GM13976 (cell line): ENCODE measurements around the gene CTIF.

Experiments
- DNase-seq: peaks from one replicate; pipeline ENCODE4 v3.0.0; 2012; ENCODE audit warnings: low spot score
- in situ Hi-C: fragments of 300-500 bp; cut with MboI; formaldehyde crosslinking; loops from one replicate; pipeline ENCODE4 v1.12.0; 2022; ENCODE audit warnings: low sequenced_read_pairs, mixed read lengths, inconsistent platforms; ENCODE audit not compliant: unreplicated experiment
- TF ChIP-seq, protein P1 (sequence below): IDR thresholded peaks from 2 replicates; pipeline ENCODE4 v1.5.1; 2012; ENCODE audit warnings: borderline replicate concordance, mild to moderate bottlenecking; ENCODE audit not compliant: insufficient read depth; ENCODE audit errors: extremely low read depth, missing control alignments, control extremely low read depth

CTIF gene

DNA sequence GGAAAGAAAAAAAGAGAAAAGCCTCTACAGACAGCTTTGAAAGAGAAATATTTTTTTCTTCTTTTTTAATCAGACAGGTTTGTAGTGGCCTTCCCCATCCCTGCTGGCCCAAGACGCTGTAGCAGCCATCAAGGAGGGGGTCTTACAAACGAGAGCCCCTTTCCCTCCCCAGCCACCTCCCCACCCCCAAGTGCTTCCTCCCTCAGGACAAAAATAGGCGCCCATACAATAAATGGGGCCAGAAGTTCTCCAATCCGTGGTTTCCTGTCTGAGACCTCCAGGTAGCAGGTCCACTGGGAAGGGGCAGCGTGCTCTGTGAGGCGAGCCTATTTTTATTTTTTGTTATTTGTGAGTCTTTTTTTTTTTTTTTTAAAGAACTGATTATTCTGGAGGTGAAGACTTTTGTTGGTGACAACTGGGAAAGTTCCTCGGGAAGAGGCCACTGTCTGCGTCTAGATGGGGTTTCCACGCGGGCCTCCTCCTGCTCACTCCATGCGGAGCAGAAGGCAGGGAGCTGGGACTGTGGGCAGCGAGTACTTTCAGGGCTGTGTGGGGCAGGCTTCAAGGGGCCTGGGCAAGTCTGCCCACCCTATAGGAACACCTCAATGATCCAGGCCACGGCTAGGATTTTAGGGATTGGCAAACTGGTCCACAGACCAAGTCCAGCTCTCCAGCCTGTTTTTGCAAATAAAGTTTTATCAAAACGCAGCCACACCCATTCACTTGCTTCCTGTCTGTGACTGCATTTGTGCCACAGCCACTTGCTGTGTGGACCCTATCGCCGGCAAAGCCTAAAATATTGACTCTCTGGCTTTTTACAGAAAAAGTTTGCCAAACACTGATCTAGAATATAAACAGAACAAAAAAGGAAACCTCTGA, 139.6 kb downstream of the CTIF start:
- TF ChIP-seq, protein P1, sequence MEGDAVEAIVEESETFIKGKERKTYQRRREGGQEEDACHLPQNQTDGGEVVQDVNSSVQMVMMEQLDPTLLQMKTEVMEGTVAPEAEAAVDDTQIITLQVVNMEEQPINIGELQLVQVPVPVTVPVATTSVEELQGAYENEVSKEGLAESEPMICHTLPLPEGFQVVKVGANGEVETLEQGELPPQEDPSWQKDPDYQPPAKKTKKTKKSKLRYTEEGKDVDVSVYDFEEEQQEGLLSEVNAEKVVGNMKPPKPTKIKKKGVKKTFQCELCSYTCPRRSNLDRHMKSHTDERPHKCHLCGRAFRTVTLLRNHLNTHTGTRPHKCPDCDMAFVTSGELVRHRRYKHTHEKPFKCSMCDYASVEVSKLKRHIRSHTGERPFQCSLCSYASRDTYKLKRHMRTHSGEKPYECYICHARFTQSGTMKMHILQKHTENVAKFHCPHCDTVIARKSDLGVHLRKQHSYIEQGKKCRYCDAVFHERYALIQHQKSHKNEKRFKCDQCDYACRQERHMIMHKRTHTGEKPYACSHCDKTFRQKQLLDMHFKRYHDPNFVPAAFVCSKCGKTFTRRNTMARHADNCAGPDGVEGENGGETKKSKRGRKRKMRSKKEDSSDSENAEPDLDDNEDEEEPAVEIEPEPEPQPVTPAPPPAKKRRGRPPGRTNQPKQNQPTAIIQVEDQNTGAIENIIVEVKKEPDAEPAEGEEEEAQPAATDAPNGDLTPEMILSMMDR, result no peak
- no peak for DNase-seq
- in situ Hi-C loops, result loop anchor here (25.0 kb wide), 2 partner anchors 759 to 1184 kb away; no protein-coding TSS in a partner anchor

DNA sequence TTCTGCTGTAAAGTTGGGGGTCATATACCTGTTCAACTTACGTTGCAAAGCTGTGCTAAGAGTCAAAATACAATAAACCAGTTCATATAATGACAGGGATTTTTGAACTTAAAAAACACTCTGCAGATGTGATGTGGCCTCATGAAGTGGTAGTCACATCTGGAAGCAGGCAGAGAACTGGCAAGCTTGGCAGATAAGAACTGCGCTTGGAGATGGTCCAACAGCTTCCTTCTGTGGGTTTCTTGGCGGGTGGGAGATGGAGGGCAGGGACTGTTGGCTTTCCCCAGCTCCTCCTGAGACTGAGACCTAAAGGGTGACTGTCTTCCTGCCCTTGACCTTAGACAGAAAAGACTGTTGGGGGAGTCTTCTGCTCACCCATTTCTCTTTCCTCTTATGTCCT, 140.4 kb downstream of the CTIF start:
- in situ Hi-C loops, result loop anchor here (25.0 kb wide), 2 partner anchors 758 to 1183 kb away; no protein-coding TSS in a partner anchor
- TF ChIP-seq, protein P1, result no peak
- DNase-seq, result no peak

DNA sequence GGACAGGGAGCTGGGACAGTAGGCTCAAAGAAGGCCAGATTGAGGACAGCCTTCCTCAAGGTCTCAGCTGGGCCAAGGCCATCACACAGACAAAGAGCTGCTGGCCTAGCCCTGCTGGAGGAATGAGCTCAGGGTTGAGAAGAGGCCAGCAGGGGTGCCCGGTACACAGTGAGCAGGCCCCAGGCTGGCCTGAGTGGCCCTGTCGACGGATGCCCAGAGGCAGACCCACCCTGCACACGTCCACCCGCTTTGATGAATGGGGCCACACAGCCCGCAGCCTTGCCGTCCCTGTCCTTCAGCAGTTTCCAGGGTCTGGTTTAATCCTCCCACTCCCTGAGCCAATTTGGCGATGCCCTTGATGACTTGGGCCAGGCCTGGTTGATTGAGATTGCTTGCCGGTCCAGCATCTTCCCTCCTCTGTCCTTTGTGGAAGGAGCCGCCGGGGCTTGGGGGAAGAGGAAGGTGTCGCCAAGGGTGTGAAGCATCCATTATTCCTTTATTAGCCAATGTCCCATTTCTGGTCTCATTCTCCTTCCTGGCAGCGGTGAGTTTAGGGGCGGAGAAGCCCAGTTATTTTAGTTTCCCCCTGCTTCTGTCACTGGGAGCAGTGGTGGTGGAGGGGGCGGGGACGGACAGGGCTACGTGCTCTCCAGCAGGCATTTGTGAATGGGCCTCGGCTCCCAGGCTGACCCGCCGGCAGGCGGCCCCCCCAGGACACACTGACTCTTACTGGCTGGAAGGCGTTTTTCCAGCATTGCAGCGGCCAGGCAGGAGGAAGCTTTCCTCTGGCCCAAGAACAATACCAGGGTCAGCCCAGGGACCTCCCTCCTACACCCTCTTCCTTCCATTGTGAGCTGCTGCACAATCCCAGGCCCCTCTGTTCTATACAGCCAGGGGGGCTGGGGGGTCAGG, 141.8 kb downstream of the CTIF start:
- TF ChIP-seq, protein P1, result no peak
- DNase-seq, result no peak
- in situ Hi-C loops, result loop anchor here (25.0 kb wide), 2 partner anchors 757 to 1182 kb away; no protein-coding TSS in a partner anchor

DNA sequence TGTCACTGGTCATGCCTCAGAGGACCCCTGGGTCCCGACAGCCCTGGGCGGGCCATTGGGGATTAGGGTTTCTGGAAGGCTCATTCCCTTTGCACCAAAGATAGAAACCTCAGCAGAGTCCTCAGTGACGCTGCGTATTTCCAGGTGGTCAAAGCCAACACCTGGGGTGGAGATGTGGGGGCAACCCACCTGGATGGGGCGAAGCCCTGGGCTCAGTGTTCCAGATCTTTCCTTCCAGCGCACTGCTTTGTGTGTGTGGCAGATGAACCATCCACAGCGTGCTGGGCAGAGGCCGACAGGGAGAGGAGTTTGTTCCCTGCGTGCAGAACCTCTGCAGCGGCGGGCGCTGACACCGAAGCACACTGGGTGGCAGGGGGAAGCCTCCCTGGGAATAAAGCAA, 143.9 kb downstream of the CTIF start:
- no peak for DNase-seq
- in situ Hi-C loops, result loop anchor here (25.0 kb wide), 2 partner anchors 755 to 1180 kb away; no protein-coding TSS in a partner anchor
- TF ChIP-seq, protein P1, result no peak

DNA sequence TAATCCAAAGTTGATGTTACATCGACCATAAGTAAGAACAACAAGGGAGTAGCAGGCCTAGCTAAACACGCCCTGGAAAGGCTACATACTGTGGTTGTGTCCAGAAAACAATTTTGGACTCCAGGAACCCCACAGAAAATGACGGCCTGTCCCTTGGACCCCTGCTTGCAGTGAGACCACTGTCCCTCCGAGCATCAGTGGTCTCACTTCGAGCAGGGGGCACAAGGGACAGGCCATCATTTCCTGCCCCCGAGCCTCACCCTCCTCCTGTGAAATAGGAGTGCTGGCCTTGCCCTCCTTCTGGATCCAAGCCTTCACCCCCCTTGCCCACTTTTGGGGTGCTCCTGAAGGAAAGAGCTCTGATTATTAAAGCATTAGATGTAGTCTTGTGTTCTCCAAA, 144.4 kb downstream of the CTIF start:
- TF ChIP-seq, protein P1, result no peak
- DNase-seq, result no peak
- in situ Hi-C loops, result loop anchor here (25.0 kb wide), 2 partner anchors 754 to 1179 kb away; no protein-coding TSS in a partner anchor

DNA sequence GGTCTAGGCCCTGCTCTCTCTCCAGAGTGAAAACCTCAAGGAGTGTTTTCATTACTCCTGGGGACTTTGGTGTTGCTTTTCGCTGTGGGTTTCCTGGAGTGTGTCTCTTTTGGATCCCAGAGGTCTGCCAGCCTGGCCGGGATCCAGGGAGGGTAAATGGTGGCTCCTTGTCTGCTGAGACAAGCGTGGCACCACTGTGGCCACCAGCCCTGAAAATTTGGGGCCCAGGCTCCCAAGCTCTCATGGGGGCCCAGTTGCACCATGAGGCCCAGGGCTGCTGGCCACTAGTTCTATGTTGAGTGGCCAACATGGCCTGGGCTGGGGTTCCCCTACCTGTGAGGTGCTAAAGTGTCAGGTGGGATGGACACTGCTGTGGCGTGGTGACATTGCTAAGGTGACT, 144.8 kb downstream of the CTIF start:
- DNase-seq, result no peak

More for the DNA sequence above, 144.8 kb downstream of the CTIF start:
- TF ChIP-seq, protein P1, result no peak
- in situ Hi-C loops, result loop anchor here (25.0 kb wide), 2 partner anchors 754 to 1179 kb away; no protein-coding TSS in a partner anchor
